K562 (cell line): ENCODE results near the gene JAK3. TPM values are rescaled to one million over a fixed set of nuclear protein-coding genes. Genes with fewer than 3 reads are reported as not detected.

Source experiments
- ATAC-seq: fragments of 200-7000 bp; cut with Tn5 transposase; 3 replicates; pipeline ENCODE4 v1.9.1; 2020; ENCODE audit warnings: moderate library complexity
- BruUV-seq: library from RNA; stranded (reverse); fragments of 400-500 nt; replicated peaks from 2 replicates; lab custom pipeline; 2021; lab: Mats Ljungman, UMichigan
- CTCF ChIA-PET: fragments of 300-600 bp; formaldehyde crosslinking; extraction: SDS; loops from one replicate; lab custom pipeline; 2021; ENCODE audit warnings: low intra/inter-chr PET ratio; lab: Yijun Ruan, JAX
- POLR2A ChIA-PET: fragments of 300-600, 350-650 bp; sonication (Branson Sonifier 250); formaldehyde crosslinking; extraction: SDS; loops from one replicate; lab custom pipeline; 2021; ENCODE audit warnings: antibody characterized with exemption, inconsistent platforms; lab: Yijun Ruan, JAX
- DNase-seq, 4 experiments: peaks; one replicate each; pipeline versions ENCODE4 v3.0.0 to v3.0.0-alpha.2; 2011 to 2018; ENCODE audit warnings: low spot score in 3 of 4, mixed read lengths in 3 of 4; ENCODE audit errors: extremely low read depth in 1 of 4
- FAIRE-seq: peaks from 2 replicates; lab custom pipeline; 2011; peaks lifted over from hg19 to GRCh38; lab: Jason Lieb, UNC
- H2AFZ ChIP-seq: 2 replicates; pipeline ENCODE4 v1.6.0; 2011; ENCODE audit warnings: low read depth, low read length, control low read depth, inconsistent platforms
- H3K27ac ChIP-seq: fragments of 200-600 bp; 3 replicates; pipeline ENCODE4 v1.8.0; 2011; ENCODE audit warnings: low read depth, mild to moderate bottlenecking, control low read depth, inconsistent platforms, low read length, moderate library complexity, mixed read lengths; ENCODE audit errors: extremely low read depth
- H3K27me3 ChIP-seq, 2 experiments: fragments of 300-600 bp in 1 of 2; 2 replicates in 1 of 2; 3 replicates in 1 of 2; pipeline versions ENCODE4 v1.6.0 to v1.8.0; 2011; ENCODE audit warnings: inconsistent platforms in 2 of 2, low read length in 2 of 2, mild to moderate bottlenecking in 1 of 2, mixed read lengths in 1 of 2, moderate library complexity in 1 of 2; ENCODE audit not compliant: control insufficient read depth in 2 of 2, insufficient read depth in 2 of 2
- H3K36me3 ChIP-seq: fragments of 300-600 bp; 3 replicates; pipeline ENCODE4 v1.8.0; 2011; ENCODE audit warnings: mild to moderate bottlenecking, low read length, inconsistent platforms; ENCODE audit not compliant: control insufficient read depth, insufficient read depth
- H3K4me1 ChIP-seq, 2 experiments: fragments of 200-600 bp in 1 of 2; replicated peaks in 1 of 2; 2 replicates in 1 of 2; 3 replicates in 1 of 2; pipeline versions ENCODE4 v1.5.1 to v1.8.0; 2011; ENCODE audit warnings: inconsistent platforms in 2 of 2, low read length in 2 of 2, mild to moderate bottlenecking in 1 of 2, mixed read lengths in 1 of 2, moderate library complexity in 1 of 2; ENCODE audit not compliant: control insufficient read depth in 2 of 2, insufficient read depth in 2 of 2
- H3K4me2 ChIP-seq: 2 replicates; pipeline ENCODE4 v1.6.1; 2011; ENCODE audit warnings: low read length, control low read depth, inconsistent platforms, mixed read lengths; ENCODE audit not compliant: insufficient read depth
- H3K4me3 ChIP-seq: fragments of 200-600 bp; sonication (generic), shearing (Covaris generic); 2 replicates; pipeline ENCODE4 v1.5.1; 2016; ENCODE audit warnings: control low read depth, inconsistent platforms
- H3K79me2 ChIP-seq: fragments of 200-600 bp; 3 replicates; pipeline ENCODE4 v1.8.0; 2011; ENCODE audit warnings: low read length, inconsistent platforms; ENCODE audit not compliant: control insufficient read depth, insufficient read depth
- H3K9ac ChIP-seq, 2 experiments: 2 replicates each; pipeline versions ENCODE4 v1.6.0 to v1.6.1; 2011; ENCODE audit warnings: low read depth in 2 of 2, low read length in 2 of 2, control low read depth in 1 of 2, inconsistent platforms in 1 of 2, mild to moderate bottlenecking in 1 of 2, mixed read lengths in 1 of 2; ENCODE audit not compliant: insufficient read depth in 1 of 2
- H3K9me1 ChIP-seq: one replicate; pipeline ENCODE4 v1.6.0; 2011; ENCODE audit warnings: inconsistent platforms, mild to moderate bottlenecking, low read length, moderate library complexity; ENCODE audit not compliant: control insufficient read depth, insufficient read depth
- H3K9me3 ChIP-seq: replicated peaks from 2 replicates; pipeline ENCODE4 v1.5.1; 2011; ENCODE audit warnings: low read depth, low read length, inconsistent platforms; ENCODE audit not compliant: control insufficient read depth, insufficient read depth
- H4K20me1 ChIP-seq: replicated peaks from 2 replicates; pipeline ENCODE4 v1.6.1; 2011; ENCODE audit warnings: low read length, inconsistent platforms, mixed read lengths; ENCODE audit not compliant: control insufficient read depth, insufficient read depth
- ARID2 ChIP-seq: fragments of 450-650 bp; IDR thresholded peaks from 2 replicates; pipeline ENCODE4 v1.6.1; 2017; ENCODE audit warnings: antibody characterized with exemption, mild to moderate bottlenecking
- BCOR ChIP-seq: fragments of 450-650 bp; IDR thresholded peaks from 2 replicates; pipeline ENCODE4 v1.6.1; 2016
- CCNT2 ChIP-seq: IDR thresholded peaks from 2 replicates; pipeline ENCODE4 v1.6.1; 2011; ENCODE audit warnings: borderline replicate concordance, low read depth, mild to moderate bottlenecking, moderate library complexity, mixed read lengths, low read length; ENCODE audit not compliant: insufficient read length; ENCODE audit errors: extremely low read depth
- ELF1 ChIP-seq: fragments of 200-800 bp; sonication (Bioruptor generic); IDR thresholded peaks from 2 replicates; pipeline ENCODE4 v1.6.1; 2016; ENCODE audit warnings: missing genetic modification characterization, missing compliant biosample characterization
- FUS ChIP-seq: fragments of 200-400 bp; formaldehyde crosslinking; optimal IDR thresholded peaks from 2 replicates; pipeline ENCODE3; 2017; ENCODE audit warnings: low read depth, low read length
- KAT2B ChIP-seq: IDR thresholded peaks from one replicate; pipeline ENCODE4 v1.6.1; 2012; ENCODE audit warnings: low read depth, mild to moderate bottlenecking, control low read depth, inconsistent platforms, low read length, moderate library complexity
- PHTF2 ChIP-seq: fragments of 250-450 bp; sonication (Bioruptor Pico); IDR thresholded peaks from 2 replicates; pipeline ENCODE4 v1.5.0; 2021; ENCODE audit warnings: mild to moderate bottlenecking
- POLR2B ChIP-seq: fragments of 450-650 bp; IDR thresholded peaks from 2 replicates; pipeline ENCODE4 v1.6.1; 2018; ENCODE audit warnings: low read depth; ENCODE audit not compliant: partially characterized antibody
- SFPQ ChIP-seq: fragments of 200-400 bp; formaldehyde crosslinking; IDR thresholded peaks from 2 replicates; pipeline ENCODE4 v1.6.1; 2017; ENCODE audit warnings: mild to moderate bottlenecking, low read depth, low read length, moderate library complexity
- YY1 ChIP-seq, 3 experiments: IDR thresholded peaks; 2 replicates each; pipeline ENCODE4 v1.6.1; 2011; ENCODE audit warnings: low read length in 2 of 3, mild to moderate bottlenecking in 2 of 3, moderate library complexity in 2 of 3, borderline replicate concordance in 1 of 3, control low read depth in 1 of 3, low read depth in 1 of 3; ENCODE audit not compliant: insufficient read depth in 3 of 3, insufficient replicate concordance in 2 of 3, control insufficient read depth in 1 of 3, insufficient read length in 1 of 3; ENCODE audit errors: extremely low read depth in 1 of 3
- ZNF431 ChIP-seq: sonication (generic); formaldehyde crosslinking; IDR thresholded peaks from 2 replicates; pipeline ENCODE4 v1.8.0; 2022; ENCODE audit warnings: mild to moderate bottlenecking, missing genetic modification reagents
- ZNF655 ChIP-seq: fragments of 250-450 bp; sonication (Bioruptor Pico); IDR thresholded peaks from 2 replicates; pipeline ENCODE4 v1.5.0; 2021
- WGBS: fragments of 100-300 bp; shearing (Covaris generic); methylation state at CpG from one replicate; pipeline ENCODE4 v1.1.6; 2016; ENCODE audit warnings: low coverage, mixed read lengths; ENCODE audit not compliant: insufficient coverage; ENCODE audit errors: missing lambda C conversion rate; 5-methylcytosine and 5-hydroxymethylcytosine counted together
- in situ Hi-C: fragments of 300-500 bp; cut with MboI; formaldehyde crosslinking; loops from 4 replicates; pipeline ENCODE4 v1.15.0; 2018; ENCODE audit warnings: inconsistent platforms, mixed read lengths
- intact Hi-C: fragments of 100-400 bp; cut with micrococcal nuclease; formaldehyde crosslinking; loops from 2 replicates; pipeline ENCODE4 v1.14.2; 2022
- polyA plus RNA-seq, 8 experiments: library from polyadenylated mRNA; depleted of rRNA in 4 of 8; stranded (reverse) in 5 of 8; unstranded in 3 of 8; fragments of >200 nt; fragmentation: Nextera tagmentation in 2 of 8; fragmentation: Illumina TruSeq in 1 of 8; extraction: Ambion mirVana in 2 of 8; extraction: Trizol in 1 of 8; gene quantifications; 2 replicates each; pipeline versions ENCODE4 v1.2.1 to v1.2.3, GENCODE V29; 2011 to 2014; ENCODE audit warnings: inconsistent platforms in 1 of 8, missing spikeins in 1 of 8
- total RNA-seq, 7 experiments: library from RNA; depleted of rRNA in 6 of 7; stranded (reverse); fragments of >200 nt in 6 of 7; fragmentation: Illumina TruSeq in 2 of 7; extraction: Trizol in 2 of 7; gene quantifications; 2 replicates each; pipeline versions ENCODE4 v1.2.1 to v1.2.3, GENCODE V29; 2011 to 2021; ENCODE audit warnings: low replicate concordance in 1 of 7
- TF ChIP-seq, protein P1 (sequence below): fragments of 250-450 bp; sonication (Bioruptor Pico); IDR thresholded peaks from 2 replicates; pipeline ENCODE4 v1.5.0; 2021

JAK3 gene
- total and polyA plus RNA-seq, 9 of the 15 experiments (the other 6 are each of a cell fraction or from before 2014, with no cell fraction given), result 0.01 to 0.18 (median 0.07) TPM; not detected in 1

DNA sequence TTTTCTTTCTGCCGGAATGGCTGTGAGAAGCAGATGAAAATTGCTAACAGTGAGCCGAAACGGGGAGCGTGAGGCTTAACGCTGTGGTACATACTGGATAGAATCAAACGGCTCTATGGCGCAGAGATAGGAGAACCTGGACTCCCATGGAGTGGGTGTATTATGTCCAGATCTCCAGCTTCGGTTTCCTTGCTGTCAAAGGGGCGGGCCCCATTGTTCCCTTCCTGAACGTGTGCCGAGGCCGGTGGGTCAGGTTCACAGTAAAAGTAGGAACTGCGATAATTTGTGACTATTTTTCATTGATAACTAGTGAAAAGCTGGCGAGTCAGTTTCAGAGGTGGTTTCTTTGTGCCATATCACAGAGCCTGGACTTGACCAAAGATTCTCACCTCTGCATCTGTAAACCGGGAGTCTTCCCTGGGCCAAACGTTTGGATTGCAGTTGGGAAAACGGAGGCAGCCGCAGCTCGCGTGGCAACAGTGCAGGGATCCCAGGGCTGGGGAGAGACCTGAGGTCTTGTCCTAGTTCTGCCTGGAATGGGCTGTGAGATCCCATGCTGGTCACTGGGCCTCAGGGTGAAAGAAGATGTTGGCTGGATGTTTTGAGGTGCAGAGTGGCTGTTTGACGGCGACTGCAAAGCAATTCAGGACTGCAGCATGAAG, 12.7 kb upstream of the JAK3 start (continued):
- TF ChIP-seq PHTF2 (CRISPR knock-in tag), result no peak
- TF ChIP-seq, all 486 proteins: peak for 17

DNA sequence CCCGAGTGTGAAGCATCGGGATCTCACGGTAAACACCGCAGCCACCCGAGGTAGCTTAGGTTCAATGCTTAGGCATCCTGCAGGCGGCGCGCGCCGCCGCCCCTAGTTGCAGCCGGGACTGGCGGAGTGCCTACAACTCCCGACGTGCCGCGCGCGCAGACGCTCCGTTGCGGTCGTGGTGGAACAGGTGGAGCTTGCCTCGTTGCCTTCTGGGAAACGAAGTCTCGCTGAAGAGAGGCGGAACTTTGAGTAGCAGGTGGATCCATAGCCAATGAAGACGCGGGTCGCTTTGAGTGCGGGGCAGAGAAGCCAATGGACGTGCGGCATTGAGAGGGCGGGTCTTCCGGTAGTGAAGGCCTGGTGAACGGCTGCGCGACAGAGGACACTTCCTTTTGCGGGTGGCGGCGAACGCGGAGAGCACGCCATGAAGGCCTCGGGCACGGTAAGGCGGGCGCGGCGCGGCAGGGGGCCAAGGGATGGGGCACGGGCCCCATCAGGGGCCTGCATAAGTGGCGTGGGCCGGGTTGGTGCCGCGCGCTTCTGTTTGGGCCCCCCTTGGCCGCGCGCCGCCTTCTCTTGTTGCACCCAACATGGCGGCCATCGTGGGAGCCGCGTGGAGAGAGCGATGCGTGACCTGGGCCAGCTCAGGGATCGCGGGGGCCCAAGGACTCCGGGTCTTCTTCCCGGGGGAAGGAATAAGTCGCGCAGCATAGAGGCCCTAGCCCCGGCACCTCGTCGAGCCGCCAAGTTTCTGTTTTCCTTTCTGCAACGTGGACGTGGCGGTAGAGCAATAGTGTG, 11.9 kb upstream of the JAK3 start, which contains the start of gene RPL18A:
TSS of gene RPL18A (plus strand) at position 378 of the 798 bp plus-strand sequence. CDS start at position 425, 47 bp downstream.
- Histone ChIP-seq H2AFZ (peak within 1 kb of the TSS; percentile 85), H3K27me3 (no peaks in the 10 kb centered on the region), H3K4me2 (peak within 1 kb of the TSS; percentile 100), H3K36me3 (peaks cover 48% of the 10 kb centered on the region), H3K79me2 (peaks cover 43% of the 10 kb centered on the region), H3K4me3 (peak within 1 kb of the TSS; percentile 82), H3K4me1 (peaks cover 7 to 34% of the 10 kb centered on the region in 2 experiments; a peak in 4 of 5 replicates), H3K9me1 (peaks cover 3% of the 10 kb centered on the region), H3K9me3 (no peaks in the 10 kb centered on the region), H3K9ac (peak within 1 kb of the TSS; percentile 99), H4K20me1 (peaks cover 44% of the 10 kb centered on the region), H3K27ac (peak within 1 kb of the TSS; percentile 91)
- ChIA-PET CTCF (interaction anchor here (0.6 to 2.0 kb wide), 5 partner anchors 72 to 515 kb away, joined by 3 to 13 read pairs (median 7); partner anchors contain the start of gene CCDC124), POLR2A (interaction anchor here (0.5 to 4.0 kb wide), 36 partner anchors 10 to 617 kb away, joined by 3 to 51 read pairs (median 3); partner anchors contain the start of genes CCDC124, JAK3 and SLC5A5)
- in situ Hi-C loops (loop anchor here (5.0 to 10.0 kb wide), 3 partner anchors 155 to 412 kb away; partner anchors contain the start of gene TMEM221), intact Hi-C loops (loop anchor here (1.0 to 10.0 kb wide), 4 partner anchors 67 to 392 kb away; no protein-coding TSS in a partner anchor)
- peak; percentile 99 for FAIRE-seq
- DNase-seq, result peak; percentile 93 to 100 (median 94)
- BruUV-seq, result no TSS peak
- peak; percentile 94 for ATAC-seq
- under 1% methylated on average over 80 of the region's 80 CpGs for WGBS
- peak; percentile 81 for TF ChIP-seq ELF1 (tag)
- TF ChIP-seq ZNF431 (CRISPR knock-in tag), result peak; percentile 32; the same call in 1 of the 2 replicates
- TF ChIP-seq YY1 (IDR thresholded peaks at IDR 0.05; ENCODE audit: borderline replicate concordance in 1 of 3, control insufficient read depth in 1 of 3, extremely low read depth in 1 of 3, insufficient read depth in 3 of 3, insufficient read length in 1 of 3, insufficient replicate concordance in 2 of 3, low read depth in 1 of 3, low read length in 2 of 3), result peak; percentile 81 to 97 (median 92)
- peak; percentile 98 for TF ChIP-seq POLR2B
- TF ChIP-seq ARID2, result peak; percentile 63; the same call in 1 of the 2 replicates
- TF ChIP-seq ZNF655, result no peak
- TF ChIP-seq KAT2B, result no peak
- TF ChIP-seq SFPQ, result no peak
- TF ChIP-seq CCNT2, result peak; percentile 61
- TF ChIP-seq BCOR, result no peak
- TF ChIP-seq, protein P1, sequence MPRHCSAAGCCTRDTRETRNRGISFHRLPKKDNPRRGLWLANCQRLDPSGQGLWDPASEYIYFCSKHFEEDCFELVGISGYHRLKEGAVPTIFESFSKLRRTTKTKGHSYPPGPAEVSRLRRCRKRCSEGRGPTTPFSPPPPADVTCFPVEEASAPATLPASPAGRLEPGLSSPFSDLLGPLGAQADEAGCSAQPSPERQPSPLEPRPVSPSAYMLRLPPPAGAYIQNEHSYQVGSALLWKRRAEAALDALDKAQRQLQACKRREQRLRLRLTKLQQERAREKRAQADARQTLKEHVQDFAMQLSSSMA, result no peak
- TF ChIP-seq FUS, result peak; percentile 85
